OCI-LY7 (cell line): Measurements from ENCODE around the gene LRRC4C.

ENCODE experiments used
- EZH2phosphoT487 ChIP-seq: fragments of 200-600 bp; sonication (generic); IDR thresholded peaks from 2 replicates; pipeline ENCODE4 v1.6.1; 2018; ENCODE audit warnings: low read depth, borderline replicate concordance, mild to moderate bottlenecking, mixed run types, antibody characterized with exemption, low read length, moderate library complexity, mixed read lengths
- TF ChIP-seq, protein P1 (sequence below): fragments of 200-600 bp; sonication (generic); conservative IDR thresholded peaks from 2 replicates; pipeline ENCODE4 v1.5.1; 2014; ENCODE audit warnings: mild to moderate bottlenecking, antibody characterized with exemption, low read length, moderate library complexity, mixed read lengths

GRCh38 chr11:40255457-40255856 lies 1204.0 kb downstream of the LRRC4C start:
- TF ChIP-seq, protein P1, sequence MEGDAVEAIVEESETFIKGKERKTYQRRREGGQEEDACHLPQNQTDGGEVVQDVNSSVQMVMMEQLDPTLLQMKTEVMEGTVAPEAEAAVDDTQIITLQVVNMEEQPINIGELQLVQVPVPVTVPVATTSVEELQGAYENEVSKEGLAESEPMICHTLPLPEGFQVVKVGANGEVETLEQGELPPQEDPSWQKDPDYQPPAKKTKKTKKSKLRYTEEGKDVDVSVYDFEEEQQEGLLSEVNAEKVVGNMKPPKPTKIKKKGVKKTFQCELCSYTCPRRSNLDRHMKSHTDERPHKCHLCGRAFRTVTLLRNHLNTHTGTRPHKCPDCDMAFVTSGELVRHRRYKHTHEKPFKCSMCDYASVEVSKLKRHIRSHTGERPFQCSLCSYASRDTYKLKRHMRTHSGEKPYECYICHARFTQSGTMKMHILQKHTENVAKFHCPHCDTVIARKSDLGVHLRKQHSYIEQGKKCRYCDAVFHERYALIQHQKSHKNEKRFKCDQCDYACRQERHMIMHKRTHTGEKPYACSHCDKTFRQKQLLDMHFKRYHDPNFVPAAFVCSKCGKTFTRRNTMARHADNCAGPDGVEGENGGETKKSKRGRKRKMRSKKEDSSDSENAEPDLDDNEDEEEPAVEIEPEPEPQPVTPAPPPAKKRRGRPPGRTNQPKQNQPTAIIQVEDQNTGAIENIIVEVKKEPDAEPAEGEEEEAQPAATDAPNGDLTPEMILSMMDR = no peak
- no peak for TF ChIP-seq EZH2phosphoT487
